ENCODE results near the gene ZNF683. TPM values are rescaled to one million over a fixed set of nuclear protein-coding genes. Genes with fewer than 3 reads are reported as not detected.
A peak's percentile ranks its signal among the peaks of the same experiment; 100 is the strongest.

ZNF683 gene
- total and polyA plus RNA-seq, 9 of the 15 experiments (the other 6 are each of a cell fraction or from before 2014, with no cell fraction given): not detected

DNA sequence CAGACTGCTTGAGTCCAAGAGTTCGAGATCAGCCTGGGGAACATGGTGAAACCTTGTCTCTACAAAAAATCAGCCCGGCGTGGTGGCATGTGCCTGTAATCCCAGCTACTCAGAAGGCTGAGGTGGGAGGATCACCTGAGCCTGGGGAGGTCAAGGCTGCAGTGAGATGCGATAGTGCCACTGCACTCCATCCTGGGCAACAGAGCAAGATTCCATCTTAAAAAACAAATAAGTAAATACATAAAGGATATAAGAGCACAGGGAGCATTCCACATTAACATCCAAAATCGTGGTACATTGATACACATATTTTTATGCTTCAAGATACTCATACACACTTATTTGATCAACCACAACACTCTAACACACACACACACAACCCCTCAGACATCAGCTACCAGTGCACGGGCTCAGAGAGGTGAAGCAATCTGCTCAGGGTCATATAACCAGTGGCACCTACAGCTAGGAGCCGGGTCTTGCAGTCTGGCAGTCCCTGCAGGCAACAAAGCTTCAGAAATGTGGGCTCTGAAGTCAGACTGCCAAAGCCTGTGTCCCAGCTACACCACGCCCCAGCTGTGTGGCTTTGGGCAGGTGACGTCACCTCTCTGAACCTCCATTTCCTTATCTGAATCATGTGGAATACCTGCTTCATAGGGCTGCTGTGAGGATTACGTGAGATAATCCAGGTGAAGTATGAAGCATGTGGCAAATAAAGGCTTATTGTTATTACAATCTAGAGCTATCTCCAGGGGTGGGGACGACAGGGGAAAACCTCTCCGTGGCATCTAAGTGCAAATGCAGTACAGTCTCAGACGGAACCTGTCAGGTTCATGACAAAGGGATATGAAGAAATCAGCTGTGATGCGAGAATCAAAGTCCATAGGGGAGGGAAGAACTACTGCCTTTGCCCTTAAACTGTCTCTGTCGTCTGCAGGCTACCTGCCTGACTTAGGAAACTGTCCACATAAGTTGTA, 13.9 kb downstream of the ZNF683 start:
- CTCF ChIA-PET (ENCODE audit: low intra/inter-chr PET ratio): no interaction called here
- Histone ChIP-seq H3K27me3 (ENCODE audit: control insufficient read depth in 2 of 2, insufficient read depth in 2 of 2, low read length in 2 of 2) (no peaks in the 10 kb centered on the region; a peak in 1 of 5 replicates), H3K4me3 (no peak overlapping the region), H3K9me3 (replicated peaks; ENCODE audit: control insufficient read depth, insufficient read depth, low read depth, low read length) (no peaks in the 10 kb centered on the region), H3K27ac (ENCODE audit: extremely low read depth, low read depth, low read length) (no peak overlapping the region), H3K4me2 (ENCODE audit: insufficient read depth, low read length) (peak overlapping the region; percentile 38; the same call in 1 of the 2 replicates), H2AFZ (ENCODE audit: low read depth, low read length) (peak overlapping the region; percentile 41), H3K36me3 (ENCODE audit: control insufficient read depth, insufficient read depth, low read length) (no peaks in the 10 kb centered on the region), H4K20me1 (replicated peaks; ENCODE audit: control insufficient read depth, insufficient read depth, low read length) (no peaks in the 10 kb centered on the region), H3K79me2 (ENCODE audit: control insufficient read depth, insufficient read depth, low read length) (no peaks in the 10 kb centered on the region), H3K9me1 (ENCODE audit: control insufficient read depth, insufficient read depth, low read length) (no peaks in the 10 kb centered on the region), H3K9ac (ENCODE audit: insufficient read depth in 1 of 2, low read depth in 2 of 2, low read length in 2 of 2) (peak overlapping the region in 1 of 2 experiments; percentile 38; a peak in 1 of 4 replicates), H3K4me1 (replicated peaks in 1 of 2; ENCODE audit: control insufficient read depth in 2 of 2, insufficient read depth in 2 of 2, low read length in 2 of 2) (peaks cover 6 to 43% of the 10 kb centered on the region in 2 experiments; a peak in 4 of 5 replicates)
- peak in 3 of 4 experiments; percentile 46 to 57 (median 52) for DNase-seq (ENCODE audit: extremely low read depth in 1 of 4, low spot score in 3 of 4)
- BruUV-seq (replicated peaks): no TSS peak
- peak; percentile 90 for FAIRE-seq
- ATAC-seq: peak; percentile 44
- 27% methylated on average over 15 of the region's 15 CpGs for WGBS (ENCODE audit: insufficient coverage, low coverage, missing lambda C conversion rate)
- in situ Hi-C loops (cut with MboI) (no loop called here), intact Hi-C loops (cut with micrococcal nuclease) (no loop called here)
- POLR2A ChIA-PET: interaction anchor here (0.8 to 1.7 kb wide), 7 partner anchors 8 to 73 kb away, joined by 3 to 5 read pairs (median 4); no protein-coding TSS in a partner anchor
- TF ChIP-seq, protein P1, sequence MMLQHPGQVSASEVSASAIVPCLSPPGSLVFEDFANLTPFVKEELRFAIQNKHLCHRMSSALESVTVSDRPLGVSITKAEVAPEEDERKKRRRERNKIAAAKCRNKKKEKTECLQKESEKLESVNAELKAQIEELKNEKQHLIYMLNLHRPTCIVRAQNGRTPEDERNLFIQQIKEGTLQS (IDR thresholded peaks at IDR 0.05): peak; percentile 98
- TF ChIP-seq, protein P1 (CRISPR knock-in tag; conservative IDR thresholded peaks at IDR 0.05): no peak; the same call in 1 of the 2 replicates
- TF ChIP-seq JUN (IDR thresholded peaks at IDR 0.05; ENCODE audit: borderline replicate concordance, low read depth, low read length) (peak; percentile 78), JUN (CRISPR knock-in tag; IDR thresholded peaks at IDR 0.05; ENCODE audit: borderline replicate concordance) (peak; percentile 86), BCOR (IDR thresholded peaks at IDR 0.05) (peak; percentile 89), ZEB2 (IDR thresholded peaks at IDR 0.05) (peak; percentile 48; the same call in 1 of the 2 replicates), MTF1 (CRISPR knock-in tag; IDR thresholded peaks at IDR 0.05; ENCODE audit: borderline replicate concordance) (no peak), RBM15 (IDR thresholded peaks at IDR 0.05; ENCODE audit: insufficient read depth, low read length) (no peak), C11orf30 (IDR thresholded peaks at IDR 0.05; ENCODE audit: low read depth) (no peak), SMC3 (conservative IDR thresholded peaks at IDR 0.05; ENCODE audit: insufficient read depth, low read depth, low read length) (no peak), ID3 (CRISPR knock-in tag; IDR thresholded peaks at IDR 0.05) (no peak), ID3 (tag; IDR thresholded peaks at IDR 0.05) (0 out of 2 replicates have a peak, but pooled peaks have one; percentile 48), RBM17 (IDR thresholded peaks at IDR 0.05; ENCODE audit: borderline replicate concordance, low read depth, low read length) (no peak), YY1 (IDR thresholded peaks at IDR 0.05; ENCODE audit: borderline replicate concordance in 1 of 3, control insufficient read depth in 1 of 3, extremely low read depth in 1 of 3, insufficient read depth in 3 of 3, insufficient read length in 1 of 3, insufficient replicate concordance in 2 of 3, low read depth in 1 of 3, low read length in 2 of 3) (peak in 1 of 3 experiments; percentile 11), ATF7 (IDR thresholded peaks at IDR 0.05) (peak; percentile 96), HNRNPLL (IDR thresholded peaks at IDR 0.05; ENCODE audit: low read depth, low read length, poor library complexity, severe bottlenecking) (no peak), TCF3 (CRISPR knock-in tag; IDR thresholded peaks at IDR 0.05) (peak; percentile 6; the same call in 1 of the 2 replicates)
- TF ChIP-seq, protein P2, sequence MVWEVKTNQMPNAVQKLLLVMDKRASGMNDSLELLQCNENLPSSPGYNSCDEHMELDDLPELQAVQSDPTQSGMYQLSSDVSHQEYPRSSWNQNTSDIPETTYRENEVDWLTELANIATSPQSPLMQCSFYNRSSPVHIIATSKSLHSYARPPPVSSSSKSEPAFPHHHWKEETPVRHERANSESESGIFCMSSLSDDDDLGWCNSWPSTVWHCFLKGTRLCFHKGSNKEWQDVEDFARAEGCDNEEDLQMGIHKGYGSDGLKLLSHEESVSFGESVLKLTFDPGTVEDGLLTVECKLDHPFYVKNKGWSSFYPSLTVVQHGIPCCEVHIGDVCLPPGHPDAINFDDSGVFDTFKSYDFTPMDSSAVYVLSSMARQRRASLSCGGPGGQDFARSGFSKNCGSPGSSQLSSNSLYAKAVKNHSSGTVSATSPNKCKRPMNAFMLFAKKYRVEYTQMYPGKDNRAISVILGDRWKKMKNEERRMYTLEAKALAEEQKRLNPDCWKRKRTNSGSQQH (CRISPR knock-in tag; IDR thresholded peaks at IDR 0.05): no peak
